ENCODE measurements around the gene SPTAN1. TPM values are rescaled to one million over a fixed set of nuclear protein-coding genes. Genes with fewer than 3 reads are reported as not detected.

SPTAN1 gene
- total RNA-seq, 1 donor from 2014 or later = 213 TPM

DNA sequence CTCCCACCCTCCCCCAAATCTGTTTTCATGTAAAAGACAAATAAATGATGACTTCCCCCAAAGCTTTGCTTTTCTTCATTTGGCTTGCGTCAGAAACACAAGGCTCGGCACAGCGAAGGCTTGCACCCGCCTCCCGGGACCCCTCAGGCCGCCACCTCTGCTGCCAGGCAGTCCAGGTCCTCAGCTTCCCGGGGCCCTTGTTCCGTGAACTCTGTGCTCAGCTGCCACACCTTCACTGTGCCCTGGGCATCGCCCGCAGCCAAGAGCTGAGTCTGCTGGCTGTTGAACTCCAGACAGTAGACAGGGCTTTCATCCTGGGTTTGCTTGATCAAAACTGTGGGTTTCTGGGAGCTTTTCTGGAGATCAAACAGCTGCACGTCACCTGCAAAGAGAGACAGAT lies 81.2 kb downstream of the SPTAN1 start:
- peaks cover 6% of the 10 kb centered on the region for H3K36me3 ChIP-seq (ENCODE audit: control insufficient read depth, insufficient read depth, low read length)
- no peaks in the 10 kb centered on the region for H3K27me3 ChIP-seq (ENCODE audit: control insufficient read depth, insufficient read depth, low read length)
- TF ChIP-seq, protein P1, sequence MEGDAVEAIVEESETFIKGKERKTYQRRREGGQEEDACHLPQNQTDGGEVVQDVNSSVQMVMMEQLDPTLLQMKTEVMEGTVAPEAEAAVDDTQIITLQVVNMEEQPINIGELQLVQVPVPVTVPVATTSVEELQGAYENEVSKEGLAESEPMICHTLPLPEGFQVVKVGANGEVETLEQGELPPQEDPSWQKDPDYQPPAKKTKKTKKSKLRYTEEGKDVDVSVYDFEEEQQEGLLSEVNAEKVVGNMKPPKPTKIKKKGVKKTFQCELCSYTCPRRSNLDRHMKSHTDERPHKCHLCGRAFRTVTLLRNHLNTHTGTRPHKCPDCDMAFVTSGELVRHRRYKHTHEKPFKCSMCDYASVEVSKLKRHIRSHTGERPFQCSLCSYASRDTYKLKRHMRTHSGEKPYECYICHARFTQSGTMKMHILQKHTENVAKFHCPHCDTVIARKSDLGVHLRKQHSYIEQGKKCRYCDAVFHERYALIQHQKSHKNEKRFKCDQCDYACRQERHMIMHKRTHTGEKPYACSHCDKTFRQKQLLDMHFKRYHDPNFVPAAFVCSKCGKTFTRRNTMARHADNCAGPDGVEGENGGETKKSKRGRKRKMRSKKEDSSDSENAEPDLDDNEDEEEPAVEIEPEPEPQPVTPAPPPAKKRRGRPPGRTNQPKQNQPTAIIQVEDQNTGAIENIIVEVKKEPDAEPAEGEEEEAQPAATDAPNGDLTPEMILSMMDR (IDR thresholded peaks at IDR 0.05; ENCODE audit: insufficient read depth, low read length, poor library complexity, severe bottlenecking) = no peak
- no peak for DNase-seq (ENCODE audit: low read depth)
- no peak overlapping the region for H3K4me3 ChIP-seq (ENCODE audit: low read depth, low read length)

DNA sequence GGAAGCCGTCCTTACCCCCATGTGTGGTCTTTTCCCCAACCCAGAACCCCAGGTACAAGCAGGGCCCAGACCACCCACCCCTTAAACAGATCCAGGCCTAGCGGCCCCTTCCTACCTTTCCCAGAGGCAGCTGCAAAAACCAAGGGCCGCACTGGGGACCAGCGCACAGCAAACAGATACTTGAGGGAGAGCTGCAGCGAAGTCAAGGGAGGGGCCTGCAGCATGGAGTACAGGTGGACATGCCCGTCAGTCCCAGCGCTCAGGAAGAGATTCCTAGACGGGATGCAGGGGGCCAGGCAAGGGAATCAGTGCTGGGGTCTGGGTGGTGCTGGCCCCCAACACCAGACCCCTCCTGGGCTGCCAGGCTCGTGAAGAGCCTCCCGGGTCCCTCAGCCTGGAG lies 81.7 kb downstream of the SPTAN1 start:
- DNase-seq (ENCODE audit: low read depth) = no peak
- H3K4me3 ChIP-seq (ENCODE audit: low read depth, low read length) = no peak overlapping the region
- no peaks in the 10 kb centered on the region for H3K27me3 ChIP-seq (ENCODE audit: control insufficient read depth, insufficient read depth, low read length)
- peaks cover 6% of the 10 kb centered on the region for H3K36me3 ChIP-seq (ENCODE audit: control insufficient read depth, insufficient read depth, low read length)
- TF ChIP-seq, protein P1 (IDR thresholded peaks at IDR 0.05; ENCODE audit: insufficient read depth, low read length, poor library complexity, severe bottlenecking) = no peak

DNA sequence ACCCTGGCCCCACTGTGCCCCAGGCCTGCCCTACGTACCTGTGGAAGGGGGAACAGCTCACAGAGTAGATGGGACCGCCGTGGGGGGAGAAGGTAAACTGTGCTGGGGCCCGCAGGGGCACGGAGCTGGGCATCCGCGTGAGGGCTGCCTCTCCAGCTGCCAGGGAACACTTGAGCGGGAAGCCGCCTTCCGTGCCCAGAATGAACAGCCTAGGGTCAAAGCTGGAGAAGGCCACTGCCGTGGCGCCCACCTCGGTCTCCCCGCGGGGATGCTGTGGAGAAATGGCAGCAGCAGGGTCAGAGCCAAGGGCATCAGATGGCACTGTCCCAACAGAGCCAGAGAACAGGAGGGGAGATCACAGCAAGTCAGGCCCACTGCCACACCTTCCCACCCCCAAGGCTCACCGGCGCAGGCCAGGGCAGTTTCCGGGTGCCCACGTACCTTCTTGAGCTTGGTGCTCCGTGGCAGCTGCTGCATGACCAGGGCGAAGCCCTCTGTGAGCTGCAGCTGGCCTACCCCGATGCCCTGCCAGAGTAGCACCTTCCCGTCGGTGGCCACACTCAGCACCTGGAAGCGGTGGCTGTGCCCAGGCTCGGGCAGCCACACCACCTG lies 82.4 kb downstream of the SPTAN1 start:
- Histone ChIP-seq H3K36me3 (ENCODE audit: control insufficient read depth, insufficient read depth, low read length) (peaks cover 6% of the 10 kb centered on the region), H3K4me3 (ENCODE audit: low read depth, low read length) (no peak overlapping the region), H3K27me3 (ENCODE audit: control insufficient read depth, insufficient read depth, low read length) (no peaks in the 10 kb centered on the region)
- DNase-seq (ENCODE audit: low read depth) = no peak
- TF ChIP-seq, protein P1 (IDR thresholded peaks at IDR 0.05; ENCODE audit: insufficient read depth, low read length, poor library complexity, severe bottlenecking) = no peak

DNA sequence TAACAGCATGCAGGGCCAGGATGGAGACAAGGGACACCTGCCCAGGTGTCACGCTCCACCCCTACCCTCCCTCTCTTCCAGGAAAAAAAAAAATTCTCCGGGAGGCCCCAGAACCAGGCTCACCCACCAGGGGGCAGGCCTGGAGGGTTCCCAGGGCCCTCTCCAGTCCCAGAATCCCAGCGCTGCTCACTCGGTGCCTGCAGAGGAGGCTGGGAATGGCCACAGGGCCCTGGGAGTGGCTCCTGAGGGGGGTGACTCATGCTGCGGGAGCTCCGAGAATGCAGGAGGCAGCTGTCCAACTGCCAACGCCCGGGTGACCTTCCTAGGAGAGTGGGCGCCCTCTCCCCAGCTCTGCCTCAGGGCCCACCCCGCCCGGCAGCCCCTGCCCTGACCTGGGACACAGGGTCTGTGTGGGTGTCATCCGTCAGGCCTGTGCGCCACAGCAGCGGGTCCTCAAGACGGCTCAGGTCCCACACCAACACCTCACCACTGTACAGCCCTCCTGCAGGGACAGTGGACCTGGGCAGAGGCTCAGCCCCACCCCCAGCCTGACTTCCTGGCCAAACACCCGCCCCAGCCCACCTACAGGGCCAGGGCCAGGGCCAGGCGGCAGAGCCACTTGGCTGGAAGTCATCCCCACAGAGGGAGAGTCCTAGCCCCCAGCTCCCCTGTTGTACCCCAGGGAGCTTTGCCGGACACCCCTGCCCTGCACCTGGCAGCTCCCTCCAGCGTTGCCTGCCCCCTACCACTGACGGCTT lies 83.1 kb downstream of the SPTAN1 start:
- peak; percentile 87 for DNase-seq (ENCODE audit: low read depth)
- Histone ChIP-seq H3K27me3 (ENCODE audit: control insufficient read depth, insufficient read depth, low read length) (no peaks in the 10 kb centered on the region), H3K36me3 (ENCODE audit: control insufficient read depth, insufficient read depth, low read length) (peaks cover 5% of the 10 kb centered on the region), H3K4me3 (ENCODE audit: low read depth, low read length) (no peak overlapping the region)
- TF ChIP-seq, protein P1 (IDR thresholded peaks at IDR 0.05; ENCODE audit: insufficient read depth, low read length, poor library complexity, severe bottlenecking) = peak; percentile 94

DNA sequence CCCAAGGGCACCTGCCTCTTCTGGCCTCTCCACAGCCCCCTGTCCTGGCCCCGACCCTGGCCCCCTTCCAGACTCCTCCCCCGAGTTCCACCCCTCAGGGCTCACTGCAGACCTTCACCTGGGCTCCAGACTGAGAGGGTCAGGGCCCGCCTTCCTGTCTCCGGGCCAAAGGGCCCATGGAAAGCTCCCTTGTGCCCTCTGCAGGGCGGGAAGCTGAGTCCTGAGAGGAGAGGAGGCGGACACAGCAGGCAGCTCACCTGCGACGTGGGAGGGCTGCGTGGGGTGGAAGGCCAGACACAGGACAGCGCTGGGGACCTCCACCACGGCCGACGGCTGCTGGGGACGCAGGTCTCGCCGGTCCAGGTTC lies 83.6 kb downstream of the SPTAN1 start:
- no peak overlapping the region for H3K4me3 ChIP-seq (ENCODE audit: low read depth, low read length)
- TF ChIP-seq, protein P1 (IDR thresholded peaks at IDR 0.05; ENCODE audit: insufficient read depth, low read length, poor library complexity, severe bottlenecking) = peak; percentile 46
- no peaks in the 10 kb centered on the region for H3K27me3 ChIP-seq (ENCODE audit: control insufficient read depth, insufficient read depth, low read length)
- peaks cover 5% of the 10 kb centered on the region for H3K36me3 ChIP-seq (ENCODE audit: control insufficient read depth, insufficient read depth, low read length)
- DNase-seq (ENCODE audit: low read depth) = no peak
